Stimulated activated CD4-positive, alpha-beta T cell treated with anti-CD3 and anti-CD28 coated beads, Interleukin-4, amount 100 ng/mL, for 48 hours (primary cell): ENCODE measurements around the gene MYO18B.

Experiments used
- DNase-seq, 2 donors: peaks; one replicate each; pipeline ENCODE4 v3.0.0-alpha.2; 2020; ENCODE audit warnings: low read depth in 2 of 2

MYO18B gene

GRCh38 chr22:25714070-25714469, 27.9 kb upstream of the MYO18B start:
- DNase-seq, result no peak

- DNase-seq, result no peak
Measured at GRCh38 chr22:25714739-25715138, 27.2 kb upstream of the MYO18B start.

DNA sequence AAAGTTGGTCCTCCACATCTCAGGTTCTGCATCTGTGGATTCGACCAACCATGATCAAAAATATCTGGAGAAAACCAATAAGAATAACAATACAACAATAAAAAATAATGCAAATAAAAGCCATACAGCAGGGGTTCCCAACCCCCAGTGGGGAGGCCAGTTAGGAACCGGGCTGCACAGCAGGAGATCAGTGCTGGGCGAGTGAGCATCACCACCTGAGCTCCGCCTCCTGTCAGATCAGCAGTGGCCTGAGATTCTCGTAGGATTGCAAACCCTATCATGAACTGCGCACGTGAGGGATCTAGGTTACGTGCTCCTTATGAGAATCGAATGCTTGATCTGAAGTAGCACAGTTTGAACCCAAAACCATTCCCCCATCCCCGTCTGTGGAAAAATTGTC, 25.4 kb upstream of the MYO18B start:
- no peak for DNase-seq

GRCh38 chr22:25718135-25718840, 23.7 kb upstream of the MYO18B start:
- DNase-seq, result no peak

- DNase-seq, result no peak
Measured at GRCh38 chr22:25722223-25722622, 19.8 kb upstream of the MYO18B start.

DNA sequence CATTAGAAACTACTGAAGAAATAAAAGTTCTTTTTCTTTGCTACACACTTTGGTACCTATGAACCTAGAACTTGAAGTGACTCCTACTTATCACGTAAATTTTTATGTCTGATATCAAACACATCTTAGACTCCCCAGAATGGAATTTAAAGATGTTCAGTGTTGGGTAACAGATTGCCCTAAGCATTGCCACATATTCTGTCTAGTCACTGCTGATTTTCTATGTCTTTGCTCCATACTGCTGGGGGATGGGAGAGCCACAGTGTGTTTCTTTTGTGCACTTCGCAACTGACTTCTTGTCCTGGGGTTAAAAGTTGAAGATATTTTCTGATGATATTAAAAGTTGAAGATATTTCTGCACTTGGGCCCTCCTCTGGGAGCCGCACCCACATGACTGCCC, 19.4 kb upstream of the MYO18B start:
- DNase-seq, result no peak

DNA sequence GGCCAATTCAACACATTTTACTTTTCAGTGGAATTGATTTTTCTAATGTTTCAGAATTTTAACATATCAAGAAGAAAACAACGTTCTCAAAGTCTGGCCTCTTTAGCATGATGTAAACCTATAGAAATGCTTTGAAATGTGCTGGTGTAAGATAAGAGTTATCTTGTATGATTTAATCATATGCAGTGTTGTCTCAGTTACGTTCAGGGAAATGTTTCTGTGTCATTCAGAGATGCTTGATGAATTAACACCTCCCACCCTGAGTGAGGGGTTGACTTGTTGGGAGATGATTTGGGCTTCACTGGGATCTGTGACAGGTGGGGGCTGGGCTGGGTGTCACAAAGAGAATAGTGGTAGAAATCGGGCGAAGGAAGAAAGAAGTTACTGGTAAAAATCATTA, 15.7 kb upstream of the MYO18B start:
- no peak for DNase-seq

GRCh38 chr22:25728071-25728470, 13.9 kb upstream of the MYO18B start:
- no peak for DNase-seq

DNA sequence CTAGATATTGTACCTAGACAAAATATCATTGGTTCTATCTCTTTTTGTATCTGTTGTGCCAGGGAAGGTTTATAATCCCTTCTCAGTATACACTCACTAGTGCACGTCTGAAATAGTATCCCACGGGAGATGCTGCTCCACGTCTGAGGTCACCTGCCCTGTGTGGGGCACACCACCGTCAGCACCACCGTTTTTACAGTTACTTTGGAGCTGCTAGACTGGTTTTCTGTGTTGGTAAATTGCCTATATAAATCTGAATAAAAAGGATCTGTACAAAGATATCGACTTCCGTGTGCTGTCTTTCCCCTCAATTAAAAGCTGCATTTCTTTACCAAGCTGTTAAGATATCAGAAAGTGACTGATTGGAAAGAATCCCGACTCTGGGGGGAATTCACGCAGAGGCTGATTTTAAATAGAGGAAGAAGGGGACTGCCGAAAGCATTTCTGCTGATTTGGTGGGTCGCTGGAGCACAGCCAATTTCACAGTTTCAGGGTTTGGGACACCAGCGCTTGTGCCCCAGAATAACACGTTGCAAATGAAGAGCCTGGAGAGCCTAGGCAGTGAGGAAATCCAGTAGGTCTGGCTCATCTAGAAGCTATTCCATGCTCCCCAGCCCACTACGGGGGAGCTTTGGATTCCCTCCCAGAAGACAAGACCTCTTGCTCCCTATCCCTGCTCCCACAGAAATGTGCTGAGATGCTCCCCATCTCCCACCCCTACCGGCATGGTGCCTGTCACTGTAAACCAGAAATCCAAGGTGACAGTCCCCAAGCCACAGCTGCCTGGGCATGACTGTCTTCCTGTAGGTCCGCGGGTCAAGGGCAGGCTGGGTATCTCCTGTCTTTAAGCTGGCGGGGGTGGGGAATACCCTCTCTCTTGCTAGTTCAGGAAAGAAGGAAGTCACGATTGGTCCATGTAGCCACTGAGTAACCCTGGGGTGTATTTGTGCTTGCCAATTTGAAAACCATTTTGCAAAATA, 12.7 kb upstream of the MYO18B start:
- no peak for DNase-seq

GRCh38 chr22:25735650-25736049, 6.3 kb upstream of the MYO18B start:
- no peak for DNase-seq

- DNase-seq, result no peak
Measured at GRCh38 chr22:25736378-25737011, 5.5 kb upstream of the MYO18B start.

DNA sequence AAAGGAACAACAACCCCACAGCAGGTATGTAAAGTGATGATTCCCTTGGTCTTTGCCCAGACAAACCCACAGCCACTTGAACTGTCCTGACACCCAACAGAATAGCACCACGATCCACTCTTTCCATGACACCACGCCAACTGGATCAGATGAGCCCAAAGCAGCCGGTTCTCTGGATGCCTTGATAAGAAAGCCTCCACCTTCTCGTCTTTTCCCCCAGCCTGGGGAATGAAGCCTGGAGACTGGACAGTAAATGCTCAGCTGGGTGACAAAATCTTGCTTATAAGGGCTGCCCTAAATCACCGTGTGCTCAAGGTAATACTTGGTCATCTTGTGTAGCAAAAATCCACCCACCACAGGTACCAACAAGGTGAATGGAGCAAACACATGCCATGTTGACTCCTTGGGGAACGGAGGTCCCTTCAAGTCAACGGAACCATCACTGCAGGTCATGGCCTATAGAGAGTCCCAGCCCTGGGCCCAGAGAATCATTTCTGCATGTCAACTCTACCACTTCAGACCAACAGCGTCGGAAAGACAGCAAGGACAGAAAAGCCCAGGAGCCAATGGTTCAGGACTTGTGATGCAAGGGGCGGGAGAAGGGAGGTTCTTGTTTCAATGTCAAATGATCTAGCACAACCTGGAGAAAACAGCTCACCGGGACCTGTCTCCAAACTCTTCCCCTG, 2.2 kb upstream of the MYO18B start:
- DNase-seq, result no peak

GRCh38 chr22:25742918-25743708, 1.1 kb downstream of the MYO18B start:
- DNase-seq, result no peak

- DNase-seq, result no peak
Measured at GRCh38 chr22:25744694-25745093, 2.7 kb downstream of the MYO18B start.

DNA sequence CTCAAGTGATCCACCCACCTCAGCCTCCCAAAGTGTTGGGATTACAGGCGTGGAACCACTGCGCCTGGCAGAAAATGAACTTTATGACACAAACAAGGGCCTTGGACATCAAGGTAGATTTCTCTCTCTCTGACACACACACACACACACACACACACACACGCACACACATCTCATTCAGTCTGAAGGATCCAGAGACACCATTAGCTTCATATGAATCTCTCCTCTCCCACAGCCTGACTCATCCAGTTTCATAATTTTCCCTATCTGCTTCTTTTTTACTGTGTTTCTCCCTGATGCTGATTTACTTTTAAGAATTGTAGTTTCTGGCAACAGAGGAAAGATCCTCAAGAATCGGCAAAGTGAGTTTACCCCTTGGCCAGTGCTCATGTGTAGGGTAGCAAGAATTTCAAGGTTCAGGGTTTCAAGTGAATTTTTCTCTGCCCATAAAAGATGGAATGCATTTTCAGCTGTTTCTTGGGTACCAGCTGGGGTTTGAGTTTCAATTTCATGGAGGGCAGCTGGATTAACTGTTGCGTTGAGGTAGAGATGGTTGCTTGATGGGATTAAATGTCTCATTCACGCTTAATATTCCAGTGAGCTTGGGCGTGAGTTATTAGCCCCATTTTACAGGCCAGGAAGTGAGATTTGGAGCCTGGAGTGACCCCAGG, 3.5 kb downstream of the MYO18B start:
- DNase-seq, result no peak

DNA sequence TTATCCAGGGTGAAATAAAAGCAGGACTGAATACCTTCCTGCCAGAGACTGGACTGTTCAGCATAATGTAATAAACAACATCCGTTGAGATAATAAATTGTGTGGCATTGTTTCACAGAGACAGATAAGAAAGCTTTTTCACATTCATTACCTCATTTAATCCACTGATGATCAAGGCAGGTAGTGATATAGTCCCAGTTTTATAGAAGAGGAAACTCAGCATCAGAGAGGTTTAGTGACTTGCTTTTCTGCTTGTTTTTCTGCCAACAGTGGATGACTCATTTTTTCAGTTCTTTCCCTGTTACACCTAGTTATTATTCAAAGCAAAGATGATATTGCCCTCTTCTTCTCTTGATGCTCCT, 4.0 kb downstream of the MYO18B start:
- DNase-seq, result no peak

GRCh38 chr22:25747245-25747944, 5.4 kb downstream of the MYO18B start:
- no peak for DNase-seq

GRCh38 chr22:25748140-25748539, 6.2 kb downstream of the MYO18B start:
- no peak for DNase-seq

GRCh38 chr22:25748704-25749103, 6.7 kb downstream of the MYO18B start:
- DNase-seq, result no peak
